A673 (cell line): ENCODE data around the gene PALD1. TPM values are rescaled to one million over a fixed set of nuclear protein-coding genes. Genes with fewer than 3 reads are reported as not detected.

Experiments
- BruUV-seq: library from RNA; stranded (reverse); fragments of 400-500 nt; replicated peaks from 2 replicates; lab custom pipeline; 2021; lab: Mats Ljungman, UMichigan
- CTCF ChIA-PET: fragments of 300-600 bp; sonication (Branson Sonifier 250); formaldehyde crosslinking; loops from one replicate; lab custom pipeline; 2022; ENCODE audit warnings: antibody characterized with exemption; lab: Charles Lee
- POLR2A ChIA-PET: fragments of 300-600 bp; sonication (Branson Sonifier 250); formaldehyde crosslinking; loops from one replicate; lab custom pipeline; 2022; ENCODE audit warnings: antibody characterized with exemption; ENCODE audit not compliant: low non-redundant PET; lab: Charles Lee
- DNase-seq: peaks from one replicate; pipeline ENCODE4 v3.0.0-alpha.2; 2015; ENCODE audit warnings: low spot score
- H3K27ac ChIP-seq: fragments of 200-600 bp; sonication (generic); 2 replicates; pipeline ENCODE4 v1.5.1; 2016; ENCODE audit warnings: mixed run types, low read depth, mild to moderate bottlenecking, mixed read lengths, antibody characterized with exemption, low read length; ENCODE audit not compliant: poor library complexity, severe bottlenecking
- H3K27me3 ChIP-seq: fragments of 200-600 bp; sonication (generic); replicated peaks from 2 replicates; pipeline ENCODE4 v1.6.1; 2017; ENCODE audit warnings: mixed run types, low read depth, mild to moderate bottlenecking, mixed read lengths, antibody characterized with exemption, low read length; ENCODE audit not compliant: insufficient read depth, poor library complexity
- H3K36me3 ChIP-seq: fragments of 200-600 bp; sonication (generic); 2 replicates; pipeline ENCODE4 v1.6.1; 2016; ENCODE audit warnings: mixed run types, mild to moderate bottlenecking, mixed read lengths, antibody characterized with exemption, low read length; ENCODE audit not compliant: insufficient read depth, poor library complexity, severe bottlenecking
- H3K4me1 ChIP-seq: fragments of 200-600 bp; sonication (generic); 2 replicates; pipeline ENCODE4 v1.6.1; 2017; ENCODE audit warnings: mixed run types, mild to moderate bottlenecking, mixed read lengths, antibody characterized with exemption, low read length; ENCODE audit not compliant: insufficient read depth, poor library complexity, severe bottlenecking
- H3K4me3 ChIP-seq: fragments of 200-600 bp; sonication (generic); 2 replicates; pipeline ENCODE4 v1.5.1; 2016; ENCODE audit warnings: low read depth, mixed run types, mild to moderate bottlenecking, mixed read lengths, low read length; ENCODE audit not compliant: poor library complexity, severe bottlenecking
- H3K9me3 ChIP-seq: fragments of 200-600 bp; sonication (generic); 2 replicates; pipeline ENCODE4 v1.6.1; 2016; ENCODE audit warnings: mixed run types, low read depth, mild to moderate bottlenecking, mixed read lengths, antibody characterized with exemption, low read length; ENCODE audit not compliant: poor library complexity, severe bottlenecking
- EZH2 ChIP-seq: fragments of 200-600 bp; sonication (generic); IDR thresholded peaks from 2 replicates; pipeline ENCODE4 v1.6.1; 2017; ENCODE audit warnings: borderline replicate concordance, low read depth, mild to moderate bottlenecking, mixed read lengths, antibody characterized with exemption, low read length; ENCODE audit not compliant: poor library complexity, severe bottlenecking
- intact Hi-C: fragments of 100-400 bp; cut with micrococcal nuclease; formaldehyde crosslinking; loops from one replicate; pipeline ENCODE4 v1.10.0; 2022; ENCODE audit not compliant: unreplicated experiment
- total RNA-seq: library from RNA; stranded (reverse); gene quantifications from 2 replicates; pipeline ENCODE4 v1.2.3, GENCODE V29; 2021
- TF ChIP-seq, protein P1 (sequence below): fragments of 300-800, 200-600 bp; sonication (generic); conservative IDR thresholded peaks from 2 replicates; pipeline ENCODE4 v1.5.1; 2017; ENCODE audit warnings: low read depth, mild to moderate bottlenecking, antibody characterized with exemption, low read length, moderate library complexity, mixed read lengths

PALD1 gene
- total RNA-seq, 1 experiment from 2014 or later, result 9.0 TPM

DNA sequence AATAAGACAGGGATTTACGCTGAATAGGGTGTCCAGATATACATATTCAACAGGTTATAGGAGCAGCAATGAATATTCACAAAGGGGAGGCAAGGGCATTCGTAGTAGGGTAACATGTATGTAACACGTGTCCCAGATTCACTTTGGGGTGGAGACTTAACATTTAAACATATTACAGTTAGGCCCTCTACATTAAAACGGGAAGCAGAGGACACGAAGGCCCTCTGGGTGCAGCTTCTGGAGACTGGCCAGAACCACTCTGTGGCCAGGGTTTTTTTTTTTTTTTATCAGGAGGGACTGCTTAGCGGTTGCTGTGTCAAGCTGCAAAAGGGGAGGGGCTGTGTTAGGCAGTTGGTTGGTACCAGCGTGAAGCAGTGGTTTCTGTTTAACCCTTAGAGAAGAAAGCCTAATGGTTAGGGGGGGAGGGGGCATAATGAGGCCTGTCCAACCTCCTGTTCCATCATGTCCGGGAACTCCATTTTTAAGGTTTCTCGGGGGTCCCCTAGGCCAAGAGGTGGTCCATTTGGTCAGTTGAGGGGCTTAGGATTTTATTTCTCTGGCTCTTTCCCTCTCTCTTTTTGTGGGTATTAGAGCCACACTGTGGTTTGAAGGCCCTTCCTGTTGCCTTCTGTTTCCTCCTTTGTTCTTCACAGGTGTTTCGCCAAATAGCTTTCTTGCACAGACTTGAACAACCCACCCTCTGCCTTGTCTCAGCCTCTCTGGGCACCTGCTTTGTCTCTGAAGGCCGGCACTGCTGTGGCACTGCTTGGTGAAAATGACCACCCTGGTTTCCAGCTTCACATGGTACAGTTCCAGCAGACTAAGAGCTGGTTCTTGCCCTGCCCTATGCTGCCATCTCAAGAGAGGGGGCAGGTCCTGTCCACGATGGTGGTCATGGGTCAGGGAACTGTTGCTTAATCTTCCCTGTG is 97.6 kb downstream of the PALD1 start:
- CTCF ChIA-PET, result interaction anchor here (0.7 kb wide), 1 partner anchor 775 kb away, joined by 3 read pairs; no protein-coding TSS in a partner anchor
- no peak overlapping the region for H3K4me3 ChIP-seq
- no TSS peak for BruUV-seq

GRCh38 chr10:70576803-70577517 is 98.4 kb downstream of the PALD1 start:
- Histone ChIP-seq H3K4me1 (peaks cover 4% of the 10 kb centered on the region), H3K27ac (no peak overlapping the region), H3K36me3 (no peaks in the 10 kb centered on the region), H3K4me3 (no peak overlapping the region), H3K27me3 (no peaks in the 10 kb centered on the region), H3K9me3 (no peaks in the 10 kb centered on the region)
- BruUV-seq, result no TSS peak
- no peak for DNase-seq
- POLR2A ChIA-PET, result no interaction called here
- TF ChIP-seq EZH2, result no peak
- TF ChIP-seq, protein P1, sequence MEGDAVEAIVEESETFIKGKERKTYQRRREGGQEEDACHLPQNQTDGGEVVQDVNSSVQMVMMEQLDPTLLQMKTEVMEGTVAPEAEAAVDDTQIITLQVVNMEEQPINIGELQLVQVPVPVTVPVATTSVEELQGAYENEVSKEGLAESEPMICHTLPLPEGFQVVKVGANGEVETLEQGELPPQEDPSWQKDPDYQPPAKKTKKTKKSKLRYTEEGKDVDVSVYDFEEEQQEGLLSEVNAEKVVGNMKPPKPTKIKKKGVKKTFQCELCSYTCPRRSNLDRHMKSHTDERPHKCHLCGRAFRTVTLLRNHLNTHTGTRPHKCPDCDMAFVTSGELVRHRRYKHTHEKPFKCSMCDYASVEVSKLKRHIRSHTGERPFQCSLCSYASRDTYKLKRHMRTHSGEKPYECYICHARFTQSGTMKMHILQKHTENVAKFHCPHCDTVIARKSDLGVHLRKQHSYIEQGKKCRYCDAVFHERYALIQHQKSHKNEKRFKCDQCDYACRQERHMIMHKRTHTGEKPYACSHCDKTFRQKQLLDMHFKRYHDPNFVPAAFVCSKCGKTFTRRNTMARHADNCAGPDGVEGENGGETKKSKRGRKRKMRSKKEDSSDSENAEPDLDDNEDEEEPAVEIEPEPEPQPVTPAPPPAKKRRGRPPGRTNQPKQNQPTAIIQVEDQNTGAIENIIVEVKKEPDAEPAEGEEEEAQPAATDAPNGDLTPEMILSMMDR, result no peak
- intact Hi-C loops, result no loop called here
- CTCF ChIA-PET, result interaction anchor here (0.7 kb wide), 1 partner anchor 776 kb away, joined by 3 read pairs; no protein-coding TSS in a partner anchor

More for the DNA sequence above, 97.6 kb downstream of the PALD1 start:
- H3K27ac ChIP-seq, result no peak overlapping the region
- TF ChIP-seq EZH2, result no peak
- TF ChIP-seq, protein P1, result no peak
- peaks cover 4% of the 10 kb centered on the region for H3K4me1 ChIP-seq
- H3K36me3 ChIP-seq, result no peaks in the 10 kb centered on the region
- peak; percentile 39 for DNase-seq
- no peaks in the 10 kb centered on the region for H3K9me3 ChIP-seq
- intact Hi-C loops, result no loop called here
- POLR2A ChIA-PET, result no interaction called here
- no peaks in the 10 kb centered on the region for H3K27me3 ChIP-seq

- intact Hi-C loops, result no loop called here
These were observed 99.9 kb downstream of the PALD1 start for GRCh38 chr10:70578371-70578947.

More at GRCh38 chr10:70578371-70578947, 99.9 kb downstream of the PALD1 start:
- Histone ChIP-seq H3K4me1 (peaks cover 4% of the 10 kb centered on the region), H3K36me3 (no peaks in the 10 kb centered on the region), H3K27ac (no peak overlapping the region), H3K27me3 (no peaks in the 10 kb centered on the region), H3K4me3 (no peak overlapping the region), H3K9me3 (no peaks in the 10 kb centered on the region)
- TF ChIP-seq EZH2, result no peak
- TF ChIP-seq, protein P1, result no peak
- BruUV-seq, result no TSS peak
- POLR2A ChIA-PET, result no interaction called here
- CTCF ChIA-PET, result no interaction called here
- no peak for DNase-seq
